A549 (cell line): Measurements from ENCODE around the gene PLCH2. TPM values are rescaled to one million over a fixed set of nuclear protein-coding genes. Genes with fewer than 3 reads are reported as not detected.

Experiments
- ATAC-seq, 2 experiments: fragments of 200-7000 bp in 1 of 2; fragments of >200 bp in 1 of 2; cut with Nextera tagmentation in 1 of 2; cut with Tn5 transposase in 1 of 2; 3 replicates each; pipeline versions ENCODE4 v1.8.0 to v1.9.1; 2018 to 2020; ENCODE audit warnings: mild to moderate bottlenecking in 1 of 2, moderate library complexity in 1 of 2
- CTCF ChIA-PET: fragments of 300-600 bp; sonication (Branson Sonifier 250); formaldehyde crosslinking; extraction: SDS; loops from one replicate; lab custom pipeline; 2021; ENCODE audit warnings: antibody characterized with exemption, inconsistent platforms; lab: Yijun Ruan, JAX
- POLR2A ChIA-PET: fragments of 350-600 bp; formaldehyde crosslinking; extraction: SDS; loops from one replicate; lab custom pipeline; 2021; ENCODE audit warnings: antibody characterized with exemption, inconsistent platforms; lab: Yijun Ruan, JAX
- DNase-seq, 2 experiments: peaks; one replicate each; pipeline versions ENCODE4 v3.0.0 to v3.0.0-alpha.2; 2011 to 2016; ENCODE audit warnings: low read depth in 1 of 2, low spot score in 1 of 2
- FAIRE-seq: peaks from 2 replicates; lab custom pipeline; 2011; peaks lifted over from hg19 to GRCh38; lab: Jason Lieb, UNC
- H3K27ac ChIP-seq, 2 experiments: fragments of >200 bp; sonication (Bioruptor Twin); formaldehyde crosslinking; 3 replicates each; pipeline ENCODE4 v1.5.1; 2016 to 2017
- H3K4me1 ChIP-seq: fragments of >200 bp; sonication (Bioruptor Twin); formaldehyde crosslinking; 3 replicates; pipeline ENCODE4 v1.6.1; 2016
- H3K4me2 ChIP-seq: fragments of >200 bp; sonication (Bioruptor Twin); formaldehyde crosslinking; 3 replicates; pipeline ENCODE4 v1.6.1; 2016
- H3K4me3 ChIP-seq: fragments of >200 bp; sonication (Bioruptor Twin); formaldehyde crosslinking; 3 replicates; pipeline ENCODE4 v1.5.1; 2016
- H3K9me3 ChIP-seq: fragments of >200 bp; sonication (Bioruptor Twin); formaldehyde crosslinking; 3 replicates; pipeline ENCODE4 v1.6.1; 2016
- BCL3 ChIP-seq: fragments of >200 bp; sonication (Bioruptor Twin); formaldehyde crosslinking; IDR thresholded peaks from 3 replicates; pipeline ENCODE4 v1.6.1; 2016
- CBX2 ChIP-seq: fragments of 200-600 bp; sonication (generic); IDR thresholded peaks from 2 replicates; pipeline ENCODE4 v1.6.1; 2016; ENCODE audit warnings: low read depth, mild to moderate bottlenecking, borderline replicate concordance
- CBX8 ChIP-seq: fragments of 200-600 bp; sonication (generic); IDR thresholded peaks from 2 replicates; pipeline ENCODE4 v1.6.1; 2016
- CEBPB ChIP-seq, 2 experiments: fragments of >200 bp in 1 of 2; sonication (Bioruptor Twin) in 1 of 2; formaldehyde crosslinking in 1 of 2; IDR thresholded peaks; 2 replicates each; pipeline ENCODE4 v1.6.1; 2012 to 2016
- ELK1 ChIP-seq: fragments of 150-350 bp; IDR thresholded peaks from 2 replicates; pipeline ENCODE4 v1.6.1; 2014; ENCODE audit warnings: low read depth, mild to moderate bottlenecking, low read length
- EP300 ChIP-seq, 2 experiments: fragments of >200 bp; sonication (Bioruptor Twin); formaldehyde crosslinking; IDR thresholded peaks; 2 replicates in 1 of 2; 3 replicates in 1 of 2; pipeline ENCODE4 v1.6.1; 2016 to 2017
- ESRRA ChIP-seq: fragments of 150-350 bp; IDR thresholded peaks from 2 replicates; pipeline ENCODE4 v1.6.1; 2014; ENCODE audit warnings: mild to moderate bottlenecking, low read length, borderline replicate concordance
- FOXS1 ChIP-seq: fragments of 250-450 bp; sonication (Bioruptor Pico); IDR thresholded peaks from 2 replicates; pipeline ENCODE4 v1.5.0; 2020; ENCODE audit warnings: mild to moderate bottlenecking, moderate library complexity
- HEYL ChIP-seq: fragments of 250-450 bp; sonication (Bioruptor Pico); IDR thresholded peaks from 2 replicates; pipeline ENCODE4 v1.8.0; 2021; ENCODE audit warnings: mild to moderate bottlenecking, moderate library complexity
- HOXA7 ChIP-seq: fragments of 250-450 bp; sonication (Bioruptor Pico); IDR thresholded peaks from 2 replicates; pipeline ENCODE4 v1.5.0; 2020; ENCODE audit warnings: mild to moderate bottlenecking, moderate library complexity
- HOXB5 ChIP-seq: fragments of 250-450 bp; sonication (Bioruptor Pico); IDR thresholded peaks from 2 replicates; pipeline ENCODE4 v1.5.0; 2020; ENCODE audit warnings: mild to moderate bottlenecking, moderate library complexity
- JUNB ChIP-seq: fragments of >200 bp; sonication (Bioruptor Twin); formaldehyde crosslinking; IDR thresholded peaks from 2 replicates; pipeline ENCODE4 v1.6.1; 2016
- KDM1A ChIP-seq: fragments of 200-600 bp; sonication (generic); IDR thresholded peaks from 2 replicates; pipeline ENCODE4 v1.6.1; 2016; ENCODE audit warnings: low read depth, mild to moderate bottlenecking
- NR3C1 ChIP-seq: fragments of >200 bp; sonication (Bioruptor Twin); formaldehyde crosslinking; IDR thresholded peaks from 3 replicates; pipeline ENCODE4 v1.6.1; 2017
- PHF8 ChIP-seq: fragments of 200-600 bp; sonication (generic); IDR thresholded peaks from 2 replicates; pipeline ENCODE4 v1.6.1; 2016; ENCODE audit warnings: low read depth, mild to moderate bottlenecking, antibody characterized with exemption, moderate library complexity, borderline replicate concordance
- POLR2A ChIP-seq: IDR thresholded peaks from 2 replicates; pipeline ENCODE4 v1.6.1; 2012; ENCODE audit warnings: mild to moderate bottlenecking, low read length
- RARB ChIP-seq: fragments of 250-450 bp; sonication (Bioruptor Pico); IDR thresholded peaks from 2 replicates; pipeline ENCODE4 v1.8.0; 2021; ENCODE audit warnings: mild to moderate bottlenecking, moderate library complexity
- RNF2 ChIP-seq: fragments of 200-600 bp; sonication (generic); IDR thresholded peaks from 2 replicates; pipeline ENCODE4 v1.6.1; 2016; ENCODE audit warnings: low read depth, mild to moderate bottlenecking, antibody characterized with exemption, moderate library complexity, borderline replicate concordance
- SMC3 ChIP-seq: fragments of >200 bp; sonication (Bioruptor Twin); formaldehyde crosslinking; IDR thresholded peaks from 3 replicates; pipeline ENCODE4 v1.6.1; 2018; ENCODE audit warnings: inconsistent platforms
- TFCP2L1 ChIP-seq: fragments of 250-450 bp; sonication (Bioruptor Pico); IDR thresholded peaks from 2 replicates; pipeline ENCODE4 v1.5.0; 2021; ENCODE audit warnings: mild to moderate bottlenecking
- ZC3H11A ChIP-seq: fragments of 450-650 bp; IDR thresholded peaks from 2 replicates; pipeline ENCODE4 v1.6.1; 2014; ENCODE audit warnings: antibody characterized with exemption, mild to moderate bottlenecking
- ZFP36 ChIP-seq: fragments of 450-650 bp; IDR thresholded peaks from 2 replicates; pipeline ENCODE4 v1.6.1; 2014; ENCODE audit warnings: borderline replicate concordance; ENCODE audit not compliant: partially characterized antibody
- ZNF302 ChIP-seq: fragments of 250-450 bp; sonication (Bioruptor Pico); IDR thresholded peaks from 2 replicates; pipeline ENCODE4 v1.9.0; 2021; ENCODE audit warnings: inconsistent platforms, mild to moderate bottlenecking, moderate library complexity
- ZSCAN20 ChIP-seq: fragments of 250-450 bp; sonication (Bioruptor Pico); IDR thresholded peaks from 2 replicates; pipeline ENCODE4 v1.8.0; 2022; ENCODE audit warnings: mild to moderate bottlenecking, moderate library complexity
- WGBS: methylation state at CpG from one replicate; pipeline ENCODE4 v1.1.6; 2017; ENCODE audit errors: missing lambda C conversion rate; 5-methylcytosine and 5-hydroxymethylcytosine counted together
- polyA plus RNA-seq, 4 experiments: library from polyadenylated mRNA; depleted of rRNA in 3 of 4; stranded (reverse); fragments of >200 nt; fragmentation: RNase III in 1 of 4; extraction: RNeasy Plus Mini Kit Qiagen cat#74134 plus additional on column Dnase treatment in 1 of 4; gene quantifications; 2 replicates in 3 of 4; 3 replicates in 1 of 4; pipeline ENCODE4 v1.2.3, GENCODE V29; 2011 to 2017
- TF ChIP-seq, protein P1 (sequence below): fragments of 250-450 bp; sonication (Bioruptor Pico); IDR thresholded peaks from 2 replicates; pipeline ENCODE4 v1.5.0; 2021; ENCODE audit warnings: mild to moderate bottlenecking, moderate library complexity, borderline replicate concordance
- TF ChIP-seq, protein P2 (sequence below): fragments of >200 bp; sonication (Bioruptor Twin); formaldehyde crosslinking; IDR thresholded peaks from 3 replicates; pipeline ENCODE4 v1.5.1; 2016
- TF ChIP-seq, protein P3 (sequence below): IDR thresholded peaks from 2 replicates; pipeline ENCODE4 v1.6.1; 2012
- TF ChIP-seq, protein P4 (sequence below): IDR thresholded peaks from 2 replicates; pipeline ENCODE4 v1.6.1; 2012

Gene PLCH2
- polyA plus RNA-seq, 2 of the 4 experiments (the other 2 are of a cell fraction): 0.10 to 0.18 TPM

- H3K27ac ChIP-seq: no peak overlapping the region
- WGBS: 72% methylated on average over 6 of the region's 36 CpGs
- TF ChIP-seq ELK1 (no peak), SMC3 (no peak), BCL3 (no peak), RNF2 (no peak), PHF8 (no peak), FOXS1 (CRISPR knock-in tag) (no peak), CEBPB (IDR thresholded peaks at IDR 0.05) (no peak), POLR2A (no peak), NR3C1 (no peak), RARB (CRISPR knock-in tag) (no peak), HOXA7 (CRISPR knock-in tag) (no peak), TFCP2L1 (no peak), HEYL (CRISPR knock-in tag) (no peak), JUNB (no peak), ZNF302 (CRISPR knock-in tag) (no peak), HOXB5 (no peak), CBX8 (no peak), EP300 (IDR thresholded peaks at IDR 0.05) (no peak)
- TF ChIP-seq, protein P1, sequence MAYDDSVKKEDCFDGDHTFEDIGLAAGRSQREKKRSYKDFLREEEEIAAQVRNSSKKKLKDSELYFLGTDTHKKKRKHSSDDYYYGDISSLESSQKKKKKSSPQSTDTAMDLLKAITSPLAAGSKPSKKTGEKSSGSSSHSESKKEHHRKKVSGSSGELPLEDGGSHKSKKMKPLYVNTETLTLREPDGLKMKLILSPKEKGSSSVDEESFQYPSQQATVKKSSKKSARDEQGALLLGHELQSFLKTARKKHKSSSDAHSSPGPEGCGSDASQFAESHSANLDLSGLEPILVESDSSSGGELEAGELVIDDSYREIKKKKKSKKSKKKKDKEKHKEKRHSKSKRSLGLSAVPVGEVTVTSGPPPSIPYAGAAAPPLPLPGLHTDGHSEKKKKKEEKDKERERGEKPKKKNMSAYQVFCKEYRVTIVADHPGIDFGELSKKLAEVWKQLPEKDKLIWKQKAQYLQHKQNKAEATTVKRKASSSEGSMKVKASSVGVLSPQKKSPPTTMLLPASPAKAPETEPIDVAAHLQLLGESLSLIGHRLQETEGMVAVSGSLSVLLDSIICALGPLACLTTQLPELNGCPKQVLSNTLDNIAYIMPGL (CRISPR knock-in tag): no peak
- TF ChIP-seq, protein P2, sequence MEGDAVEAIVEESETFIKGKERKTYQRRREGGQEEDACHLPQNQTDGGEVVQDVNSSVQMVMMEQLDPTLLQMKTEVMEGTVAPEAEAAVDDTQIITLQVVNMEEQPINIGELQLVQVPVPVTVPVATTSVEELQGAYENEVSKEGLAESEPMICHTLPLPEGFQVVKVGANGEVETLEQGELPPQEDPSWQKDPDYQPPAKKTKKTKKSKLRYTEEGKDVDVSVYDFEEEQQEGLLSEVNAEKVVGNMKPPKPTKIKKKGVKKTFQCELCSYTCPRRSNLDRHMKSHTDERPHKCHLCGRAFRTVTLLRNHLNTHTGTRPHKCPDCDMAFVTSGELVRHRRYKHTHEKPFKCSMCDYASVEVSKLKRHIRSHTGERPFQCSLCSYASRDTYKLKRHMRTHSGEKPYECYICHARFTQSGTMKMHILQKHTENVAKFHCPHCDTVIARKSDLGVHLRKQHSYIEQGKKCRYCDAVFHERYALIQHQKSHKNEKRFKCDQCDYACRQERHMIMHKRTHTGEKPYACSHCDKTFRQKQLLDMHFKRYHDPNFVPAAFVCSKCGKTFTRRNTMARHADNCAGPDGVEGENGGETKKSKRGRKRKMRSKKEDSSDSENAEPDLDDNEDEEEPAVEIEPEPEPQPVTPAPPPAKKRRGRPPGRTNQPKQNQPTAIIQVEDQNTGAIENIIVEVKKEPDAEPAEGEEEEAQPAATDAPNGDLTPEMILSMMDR: no peak
- no peak for FAIRE-seq
- H3K4me2 ChIP-seq: no peak overlapping the region
- no peak for DNase-seq
- H3K4me1 ChIP-seq: no peaks in the 10 kb centered on the region
- H3K9me3 ChIP-seq: no peaks in the 10 kb centered on the region
- ChIA-PET POLR2A (no interaction called here), CTCF (interaction anchor here (0.6 kb wide), 1 partner anchor 60 kb away, joined by 3 read pairs; no protein-coding TSS in a partner anchor)
- peak in 1 of 2 experiments; percentile 5; a peak in 1 of 6 replicates for ATAC-seq
- H3K4me3 ChIP-seq: no peak overlapping the region
Measured at GRCh38 chr1:2502661-2503553, 26.8 kb downstream of the PLCH2 start.

DNA sequence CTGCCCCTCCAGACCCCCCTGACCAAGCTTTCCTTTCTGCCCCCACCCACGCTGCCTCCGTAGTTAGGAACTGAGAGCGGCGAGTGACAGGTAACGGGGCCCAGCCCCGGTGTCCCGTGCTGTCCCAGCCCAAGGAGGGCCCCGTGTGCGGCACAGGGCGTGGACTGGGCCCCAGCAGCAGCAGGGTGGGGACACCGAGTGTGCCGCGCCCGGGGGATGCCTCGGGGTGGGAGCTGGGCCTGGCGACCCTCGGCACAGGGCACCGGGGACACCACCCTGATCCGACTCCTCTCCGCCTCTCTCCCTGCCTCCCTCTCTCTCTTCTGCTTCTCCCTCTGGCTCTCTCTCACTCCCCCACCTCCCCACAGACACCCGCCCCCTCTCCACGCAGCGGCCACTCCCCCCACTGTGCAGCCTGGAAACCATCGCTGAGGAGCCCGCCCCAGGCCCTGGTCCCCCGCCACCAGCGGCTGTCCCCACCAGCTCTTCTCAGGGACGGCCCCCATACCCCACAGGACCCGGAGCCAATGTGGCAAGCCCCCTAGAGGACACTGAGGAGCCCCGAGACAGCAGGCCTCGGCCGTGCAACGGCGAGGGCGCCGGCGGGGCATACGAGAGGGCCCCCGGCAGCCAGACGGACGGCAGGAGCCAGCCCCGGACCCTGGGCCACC is 27.6 kb downstream of the PLCH2 start:
- no peaks in the 10 kb centered on the region for H3K4me1 ChIP-seq
- ATAC-seq: no peak; a peak in 1 of 6 replicates
- no peak for DNase-seq
- no peak for FAIRE-seq
- H3K4me2 ChIP-seq: no peak overlapping the region
- no peak overlapping the region for H3K27ac ChIP-seq
- WGBS: 90% methylated on average over 17 of the region's 42 CpGs
- H3K9me3 ChIP-seq: no peaks in the 10 kb centered on the region
- ChIA-PET CTCF (interaction anchor here (0.6 kb wide), 1 partner anchor 60 kb away, joined by 3 read pairs; no protein-coding TSS in a partner anchor), POLR2A (no interaction called here)
- no peak overlapping the region for H3K4me3 ChIP-seq
- TF ChIP-seq KDM1A: no peak
- TF ChIP-seq ZFP36: no peak
- no peak for TF ChIP-seq CEBPB (IDR thresholded peaks at IDR 0.05)
- TF ChIP-seq, protein P3, sequence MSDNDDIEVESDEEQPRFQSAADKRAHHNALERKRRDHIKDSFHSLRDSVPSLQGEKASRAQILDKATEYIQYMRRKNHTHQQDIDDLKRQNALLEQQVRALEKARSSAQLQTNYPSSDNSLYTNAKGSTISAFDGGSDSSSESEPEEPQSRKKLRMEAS: no peak
- TF ChIP-seq BCL3: no peak
- TF ChIP-seq ESRRA: no peak
- no peak for TF ChIP-seq ZNF302 (CRISPR knock-in tag)
- TF ChIP-seq, protein P4, sequence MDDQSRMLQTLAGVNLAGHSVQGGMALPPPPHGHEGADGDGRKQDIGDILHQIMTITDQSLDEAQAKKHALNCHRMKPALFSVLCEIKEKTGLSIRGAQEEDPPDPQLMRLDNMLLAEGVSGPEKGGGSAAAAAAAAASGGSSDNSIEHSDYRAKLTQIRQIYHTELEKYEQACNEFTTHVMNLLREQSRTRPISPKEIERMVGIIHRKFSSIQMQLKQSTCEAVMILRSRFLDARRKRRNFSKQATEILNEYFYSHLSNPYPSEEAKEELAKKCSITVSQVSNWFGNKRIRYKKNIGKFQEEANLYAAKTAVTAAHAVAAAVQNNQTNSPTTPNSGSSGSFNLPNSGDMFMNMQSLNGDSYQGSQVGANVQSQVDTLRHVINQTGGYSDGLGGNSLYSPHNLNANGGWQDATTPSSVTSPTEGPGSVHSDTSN: no peak
- TF ChIP-seq CBX2: no peak
- no peak for TF ChIP-seq POLR2A
- no peak for TF ChIP-seq ZC3H11A
- TF ChIP-seq ZSCAN20 (CRISPR knock-in tag): no peak
- no peak for TF ChIP-seq FOXS1 (CRISPR knock-in tag)
